GM21447 (cell line): Measurements from ENCODE around the gene CCDC182.

Experiments used
- ATAC-seq: cut with Tn5 transposase; IDR thresholded peaks from one replicate; pipeline ENCODE4 v1.9.1; 2021; ENCODE audit not compliant: unreplicated experiment

The CCDC182 gene

GRCh38 chr17:57701124-57701523 lies 44.0 kb downstream of the CCDC182 start:
- no peak for ATAC-seq

DNA sequence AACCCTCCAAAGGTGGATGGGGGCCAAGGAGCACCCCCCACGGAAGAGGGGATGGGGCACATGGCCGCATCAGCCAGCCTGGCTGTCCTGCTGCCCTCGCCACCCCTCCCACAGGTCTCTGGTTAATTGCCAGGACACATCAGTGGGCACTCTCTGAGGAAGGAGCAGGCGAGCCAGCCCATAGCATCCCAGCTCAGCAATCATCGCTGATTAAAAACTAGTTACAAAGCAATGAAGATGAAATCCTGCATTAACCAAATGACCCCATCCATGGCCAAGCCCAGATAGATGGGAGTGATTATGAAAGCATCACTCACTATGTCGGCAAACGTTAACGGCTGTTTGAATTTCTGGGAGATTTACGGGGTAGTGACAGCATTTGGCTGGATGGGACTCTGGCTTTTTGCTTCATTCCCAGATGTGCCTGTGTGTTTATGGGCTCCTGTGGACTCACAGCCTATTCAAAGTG lies 45.3 kb downstream of the CCDC182 start:
- ATAC-seq = no peak

- no peak for ATAC-seq
These were observed 47.0 kb downstream of the CCDC182 start for GRCh38 chr17:57697891-57698711.

- no peak for ATAC-seq
These were observed 47.9 kb downstream of the CCDC182 start for GRCh38 chr17:57697197-57697596.

DNA sequence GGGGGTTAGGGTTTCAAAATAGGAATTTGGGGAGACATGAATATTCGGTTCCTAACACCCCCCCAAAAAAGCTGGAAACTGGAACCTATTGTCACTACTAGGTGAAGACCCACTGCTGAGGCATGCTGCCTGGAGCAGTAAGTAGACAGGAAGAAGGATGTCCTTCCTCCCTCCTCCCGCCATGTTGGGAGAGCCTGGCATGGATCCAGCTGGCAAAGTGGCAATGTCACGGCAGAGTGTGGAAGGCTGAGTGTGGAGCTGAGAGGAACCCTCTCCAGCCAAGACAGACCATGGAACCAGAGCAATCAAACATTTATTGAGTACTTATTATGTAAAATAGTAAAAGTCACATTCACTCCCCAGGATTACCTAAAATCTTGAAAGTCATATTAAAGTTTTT lies 49.0 kb downstream of the CCDC182 start:
- ATAC-seq = no peak
